ENCODE results near the gene MINDY2. TPM values are rescaled to one million over a fixed set of nuclear protein-coding genes. Genes with fewer than 3 reads are reported as not detected.

Gene MINDY2
- total RNA-seq (2014; rRNA removed) (4.7 and 9.3 TPM in 2 replicates), Bru-seq, nascent RNA (percentile 56 among the genes with signal in this experiment), BruChase-seq, experiment 1, labeled RNA remaining after a 6-hour chase (percentile 64 among the genes with signal in this experiment), BruChase-seq, experiment 2, labeled RNA remaining after a 2-hour chase (percentile 58 among the genes with signal in this experiment)
- long read RNA-seq, full-length matches to known transcripts: 26 of 41 reads
- long read RNA-seq, partial matches to known transcripts: 4 of 41 reads
- long read RNA-seq, other reads (novel, unspliced or antisense): 11 of 41 reads

GRCh38 chr15:58770857-58771620 lies at the start of gene MINDY2:
Gene MINDY2 (plus strand): TSS chr15:58771302. CDS start chr15:58771396, 94 bp downstream.
- Histone ChIP-seq H3K4me1 (ENCODE audit: insufficient read depth, low read length) (peaks cover 15% of the 10 kb centered on the region), H3K9me3 (ENCODE audit: low read length) (no peaks in the 10 kb centered on the region), H3K9ac (ENCODE audit: low read length) (peak within 1 kb of the TSS; percentile 80), H2AFZ (ENCODE audit: low read length) (peak within 1 kb of the TSS; percentile 96), H3K36me3 (ENCODE audit: low read depth, low read length) (no peaks in the 10 kb centered on the region), H3K9me2 (replicated peaks; ENCODE audit: low read length) (no peaks in the 10 kb centered on the region), H3K79me2 (ENCODE audit: low read length) (peaks cover 40% of the 10 kb centered on the region), H3K27me3 (ENCODE audit: low read length) (no peaks in the 10 kb centered on the region), H3K4me2 (ENCODE audit: low read length) (peak within 1 kb of the TSS; percentile 95), H3K4me3 (ENCODE audit: low read length) (peak within 1 kb of the TSS; percentile 96), H4K20me1 (ENCODE audit: low read length) (no peaks in the 10 kb centered on the region; the same call in 1 of the 2 replicates), H3F3A (ENCODE audit: low read length, unreplicated experiment) (no peaks in the 10 kb centered on the region), H3K27ac (ENCODE audit: low read length) (peak within 1 kb of the TSS; percentile 60)
- intact Hi-C loops (cut with micrococcal nuclease): loop anchor here (1.0 to 10.0 kb wide), 4 partner anchors 21 to 544 kb away; partner anchors contain the start of gene SLTM
- peak; percentile 93 for ATAC-seq
- POLR2A ChIA-PET (ENCODE audit: unreplicated experiment): interaction anchor here (0.5 to 1.5 kb wide), 9 partner anchors 21 to 886 kb away, joined by 3 to 23 read pairs (median 3); partner anchors contain the start of genes ADAM10, GTF2A2 and MYO1E
- peak; percentile 24; the same call in 1 of the 2 replicates for TF ChIP-seq CTCF (conservative IDR thresholded peaks at IDR 0.05; ENCODE audit: low read depth, low read length)
- no peak for TF ChIP-seq EZH2phosphoT487 (IDR thresholded peaks at IDR 0.05; ENCODE audit: borderline replicate concordance, low read length)
- CTCF ChIA-PET: interaction anchor here (0.6 to 1.4 kb wide), 7 partner anchors 21 to 758 kb away, joined by 3 to 5 read pairs (median 3); partner anchors contain the start of gene ADAM10
- peak; percentile 97 for DNase-seq
- BruUV-seq (replicated peaks): no TSS peak

GRCh38 chr15:58724466-58724865 lies 46.6 kb upstream of the MINDY2 start:
- H3K36me3 ChIP-seq (ENCODE audit: low read depth, low read length): no peaks in the 10 kb centered on the region
- H3K9me2 ChIP-seq (replicated peaks; ENCODE audit: low read length): no peaks in the 10 kb centered on the region
- intact Hi-C loops (cut with micrococcal nuclease): no loop called here
- no peaks in the 10 kb centered on the region for H3F3A ChIP-seq (ENCODE audit: low read length, unreplicated experiment)
- H3K9me3 ChIP-seq (ENCODE audit: low read length): no peaks in the 10 kb centered on the region
- no peak overlapping the region for H2AFZ ChIP-seq (ENCODE audit: low read length)
- ATAC-seq: no peak
- DNase-seq: no peak
- H3K27me3 ChIP-seq (ENCODE audit: low read length): no peaks in the 10 kb centered on the region
- CTCF ChIA-PET: no interaction called here
- no peak overlapping the region for H3K4me2 ChIP-seq (ENCODE audit: low read length)
- H3K9ac ChIP-seq (ENCODE audit: low read length): no peak overlapping the region
- no peak overlapping the region for H3K27ac ChIP-seq (ENCODE audit: low read length)
- POLR2A ChIA-PET (ENCODE audit: unreplicated experiment): no interaction called here
- TF ChIP-seq EZH2phosphoT487 (IDR thresholded peaks at IDR 0.05; ENCODE audit: borderline replicate concordance, low read length) (no peak), CTCF (conservative IDR thresholded peaks at IDR 0.05; ENCODE audit: low read depth, low read length) (no peak), EZH2 (IDR thresholded peaks at IDR 0.05; ENCODE audit: low read length, unreplicated experiment) (no peak)
- H4K20me1 ChIP-seq (ENCODE audit: low read length): no peaks in the 10 kb centered on the region
- H3K4me3 ChIP-seq (ENCODE audit: low read length): no peak overlapping the region
- no TSS peak for BruUV-seq (replicated peaks)
- H3K4me1 ChIP-seq (ENCODE audit: insufficient read depth, low read length): no peaks in the 10 kb centered on the region
- H3K79me2 ChIP-seq (ENCODE audit: low read length): peaks cover 83% of the 10 kb centered on the region
